Measurements from ENCODE around the gene ZSCAN21.

- no peak for TF ChIP-seq POLR2AphosphoS5 (IDR thresholded peaks at IDR 0.05; ENCODE audit: borderline replicate concordance, low read depth, low read length)
- no peak for TF ChIP-seq FOXP2 (optimal IDR thresholded peaks at IDR 0.05; ENCODE audit: control extremely low read depth, extremely low read length, insufficient read depth)
- no peak for TF ChIP-seq EZH2 (IDR thresholded peaks at IDR 0.05)
Measured at GRCh38 chr7:100072462-100072861, 22.9 kb downstream of the ZSCAN21 start.

Measured in SK-N-MC (cell line).